Islet precursor cell (in vitro differentiated cells): ENCODE data around the gene TMPRSS6.
"Not testable (repeated sequence)": the region's sequence is repeated elsewhere in the genome, so short reads cannot be mapped to it uniquely, and the experiment has no call there.

Source experiments
- DNase-seq: peaks from one replicate; pipeline ENCODE4 v3.0.0-alpha.2; 2018

Gene TMPRSS6

DNA sequence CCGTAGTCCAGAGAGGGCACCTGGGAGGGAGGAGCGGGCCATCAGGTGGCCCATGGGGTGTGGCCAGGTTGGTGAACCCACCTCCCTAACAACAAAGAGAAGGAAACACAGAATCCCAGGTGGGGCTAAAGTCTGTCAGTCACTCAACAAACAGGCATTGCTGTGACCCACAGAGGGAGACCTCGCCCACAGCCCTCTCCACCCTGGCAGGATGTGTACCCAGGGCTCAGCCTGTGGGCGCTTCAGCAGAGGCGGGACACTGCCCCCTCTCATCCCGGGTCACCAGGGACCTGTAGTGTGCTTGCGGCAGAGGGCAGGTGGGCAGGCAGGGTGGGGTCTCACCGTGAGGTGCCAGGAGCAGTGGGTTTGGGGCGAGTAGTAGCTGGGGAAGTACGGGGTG, 25.1 kb downstream of the TMPRSS6 start:
- DNase-seq, result no peak

DNA sequence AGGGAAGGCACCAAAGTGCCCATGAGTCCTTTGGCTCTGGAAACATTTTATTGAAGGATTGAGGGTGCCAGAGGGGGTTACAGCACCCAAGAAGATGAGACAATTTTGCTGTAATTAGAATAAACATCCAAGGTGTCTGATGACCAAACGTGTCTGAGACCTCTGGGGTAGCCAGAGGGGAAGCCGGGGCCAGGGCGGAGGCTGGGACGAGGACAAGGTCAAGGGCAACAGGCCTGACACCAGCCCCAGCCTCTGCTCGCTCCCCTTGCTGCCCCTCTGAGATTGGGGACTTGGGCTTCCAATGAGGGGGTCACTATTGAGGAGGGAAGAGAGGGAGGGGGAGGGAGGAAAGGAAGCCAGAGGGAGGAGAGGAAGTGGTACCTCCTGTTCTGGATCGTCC, 25.6 kb downstream of the TMPRSS6 start:
- no peak for DNase-seq

DNA sequence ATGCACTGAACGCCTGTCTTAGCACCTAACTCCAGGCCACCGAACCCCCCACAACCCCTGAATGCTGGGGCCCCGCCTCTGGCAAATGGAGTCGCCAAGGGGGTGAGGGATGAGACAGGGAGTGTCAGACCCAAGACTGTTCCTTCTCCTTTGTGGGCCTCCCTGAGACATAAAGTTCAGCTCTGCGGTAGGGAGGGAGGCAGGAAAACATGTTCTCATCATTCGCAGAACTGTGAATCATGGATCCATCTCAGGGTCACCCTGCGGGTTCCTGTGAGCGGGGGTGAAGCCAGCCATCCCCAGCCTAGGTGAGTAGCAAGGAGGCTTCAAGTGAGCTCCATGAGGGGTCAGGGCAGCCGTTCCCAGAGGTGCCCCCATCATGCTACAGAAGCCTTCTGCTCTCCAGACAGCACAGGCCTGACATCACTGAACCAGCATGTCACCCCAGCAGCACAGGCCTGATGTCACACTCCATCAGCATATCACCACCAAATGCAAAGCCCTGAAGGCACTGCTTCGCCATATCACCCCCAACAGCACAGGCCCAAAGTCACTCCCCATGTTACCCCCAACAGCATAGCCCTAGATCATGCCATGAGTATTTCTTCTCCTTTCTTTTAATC, 27.2 kb downstream of the TMPRSS6 start:
- DNase-seq, result no peak

DNA sequence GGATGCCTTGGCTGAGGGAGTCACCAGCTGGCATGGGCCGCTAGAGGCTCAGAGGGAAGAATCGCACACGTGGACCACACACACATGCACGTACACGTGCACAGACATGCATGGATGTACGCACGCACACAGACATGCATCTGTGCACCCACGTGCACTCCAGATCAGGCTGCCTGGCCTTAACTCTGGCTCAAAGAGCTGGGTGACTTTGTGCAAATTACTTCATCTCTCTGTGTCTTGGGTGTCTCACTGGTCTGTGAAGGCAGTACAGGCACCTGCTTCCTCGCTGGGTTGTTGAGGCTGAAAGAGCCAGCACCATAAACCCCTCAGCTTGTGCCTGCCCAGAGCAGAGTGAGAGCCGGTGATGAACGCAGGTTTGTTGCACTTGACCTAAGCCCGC, 28.7 kb downstream of the TMPRSS6 start:
- no peak for DNase-seq

DNA sequence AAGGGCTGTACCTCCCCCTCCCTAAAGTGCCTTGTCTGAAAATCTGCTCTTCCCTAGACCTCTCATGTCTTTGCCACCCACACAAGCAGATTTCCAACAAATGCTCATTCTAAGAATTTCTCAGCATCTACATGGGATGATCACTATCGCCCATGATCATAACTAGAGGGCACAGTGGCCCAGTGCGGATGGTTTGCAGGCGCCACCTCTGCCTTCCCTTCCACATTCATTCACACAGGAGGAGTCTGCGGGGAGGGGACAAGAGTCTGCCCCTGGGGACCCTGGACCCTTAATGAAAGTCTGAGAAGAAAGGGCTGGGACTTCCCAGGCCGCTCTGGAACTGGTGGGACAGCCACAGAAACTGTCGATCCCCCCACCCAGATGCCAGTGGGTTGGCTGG, 29.1 kb downstream of the TMPRSS6 start:
- DNase-seq, result no peak

DNA sequence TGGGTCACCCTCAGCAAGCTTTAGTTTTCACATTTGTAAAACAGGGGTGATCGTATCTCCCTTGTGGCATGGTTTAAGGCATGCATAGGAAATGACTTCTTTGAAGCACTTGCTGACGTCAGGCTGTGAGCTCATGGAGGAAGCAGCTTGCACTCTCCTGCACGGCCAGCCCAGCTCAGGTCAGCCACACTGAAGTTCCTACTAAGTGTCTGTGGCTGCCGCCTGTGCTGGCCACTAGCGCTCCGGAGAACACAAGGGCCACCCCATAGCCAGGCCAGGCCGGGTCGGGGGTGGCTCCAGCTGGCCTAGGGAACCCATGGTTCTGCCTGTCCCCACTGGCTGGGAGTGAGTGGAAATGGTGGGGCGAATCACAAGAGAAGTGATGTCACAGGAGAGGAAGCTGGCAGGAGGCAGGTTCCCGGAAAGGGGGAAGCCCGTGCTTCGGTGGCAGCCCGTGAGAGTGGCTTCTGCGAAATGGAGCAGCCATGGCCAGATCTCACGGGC, 29.8 kb downstream of the TMPRSS6 start:
- peak; percentile 67 for DNase-seq

DNA sequence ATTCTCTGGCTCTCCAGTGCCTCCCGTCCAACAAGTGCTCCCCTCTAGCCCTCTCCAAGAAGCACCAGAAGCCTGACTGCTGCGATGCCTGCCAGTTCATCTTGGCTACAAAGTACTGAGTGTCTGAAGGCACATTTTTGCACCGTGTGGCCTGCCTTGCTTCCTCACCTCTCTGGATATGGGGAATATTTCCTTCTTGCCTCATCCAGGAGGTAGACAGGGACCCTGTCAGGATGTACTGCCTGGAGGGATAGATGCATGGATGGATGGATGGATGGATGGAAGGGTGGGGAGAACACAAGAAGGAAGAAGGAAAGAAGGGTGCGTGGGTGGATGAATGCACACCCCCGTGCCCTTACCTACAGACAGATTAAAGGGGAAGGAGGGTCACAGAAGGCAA, 30.4 kb downstream of the TMPRSS6 start:
- DNase-seq, result no peak

DNA sequence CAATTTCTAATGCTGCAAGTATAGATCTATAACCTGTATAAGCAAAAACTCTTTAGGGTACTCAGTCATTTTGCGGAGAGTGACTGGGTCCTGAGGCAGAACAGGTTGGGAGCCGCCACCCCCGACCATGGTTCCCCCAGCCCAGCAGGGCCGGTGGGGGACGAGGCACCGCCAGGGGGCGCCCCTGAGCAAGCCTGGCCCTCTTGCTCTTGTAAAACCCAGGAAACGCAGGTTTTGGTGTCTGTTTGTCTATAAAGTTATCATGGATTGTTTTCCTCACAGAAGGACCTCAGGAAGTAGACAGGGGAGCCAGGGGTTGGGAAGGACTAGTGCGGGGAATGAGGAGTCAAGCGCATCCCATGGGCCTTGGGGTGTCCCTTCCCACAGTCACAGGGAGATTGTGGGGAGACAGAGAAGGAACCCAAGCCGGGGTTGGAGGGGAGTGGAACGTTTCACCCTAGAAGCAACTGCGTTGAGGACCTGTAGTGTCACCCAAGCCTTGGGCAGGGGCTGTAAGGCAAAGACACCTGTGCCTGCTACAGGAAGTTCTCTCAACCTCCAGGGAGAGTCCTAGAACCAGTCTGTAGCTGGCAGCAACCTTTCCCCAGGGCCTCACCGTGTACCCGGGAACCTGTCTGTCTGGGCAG, 31.6 kb downstream of the TMPRSS6 start:
- DNase-seq, result peak; percentile 77

DNA sequence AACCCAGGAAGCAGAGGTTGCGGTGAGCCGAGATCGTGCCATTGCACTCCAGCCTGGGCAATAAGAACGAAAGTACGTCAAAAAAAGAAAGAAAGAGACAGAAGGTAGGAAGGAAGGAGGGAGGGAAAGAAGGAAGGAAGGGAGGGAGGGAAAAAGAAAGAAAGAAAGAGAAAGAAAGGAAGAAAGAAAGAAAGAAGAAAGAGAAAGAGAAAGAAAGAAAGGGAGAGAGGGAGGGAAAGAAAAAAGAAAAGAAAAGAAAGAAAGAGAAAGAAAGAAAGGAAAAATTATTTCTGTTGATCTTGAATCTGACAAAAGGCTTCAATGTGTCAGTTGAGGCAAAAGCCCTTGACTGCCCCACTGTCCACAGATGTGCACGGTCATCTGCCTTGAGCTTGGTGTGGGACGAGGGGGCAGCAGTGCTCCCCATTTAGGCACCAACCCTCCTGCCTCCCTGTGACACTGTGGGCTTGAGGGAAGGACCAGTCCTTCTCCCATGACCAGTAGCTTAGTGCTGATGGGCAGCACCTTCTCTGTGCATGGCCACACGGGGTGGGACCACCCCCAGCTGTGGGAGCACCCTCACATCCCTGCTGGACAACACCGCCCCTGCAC, 33.6 kb downstream of the TMPRSS6 start:
- DNase-seq, result no peak

DNA sequence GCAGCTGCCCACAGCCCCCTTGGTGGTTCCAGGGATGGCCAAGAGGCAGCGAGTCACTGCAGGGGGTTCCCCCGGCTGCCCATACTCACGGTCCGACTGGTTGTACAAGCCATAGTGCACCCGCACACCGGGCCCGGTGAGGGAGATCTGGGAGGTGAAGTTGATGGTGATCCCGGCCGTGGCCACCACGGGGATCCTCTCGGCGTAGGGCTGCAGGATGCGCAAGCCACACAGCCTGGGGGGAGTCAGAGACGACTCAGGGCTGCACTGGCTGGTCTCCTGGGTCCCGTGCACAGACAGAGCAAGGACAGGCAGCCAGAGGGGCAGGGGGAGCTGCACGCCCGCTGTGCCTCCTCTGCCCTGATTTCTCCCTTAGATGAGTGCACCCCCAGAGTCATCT, 34.5 kb downstream of the TMPRSS6 start:
- no peak for DNase-seq

DNA sequence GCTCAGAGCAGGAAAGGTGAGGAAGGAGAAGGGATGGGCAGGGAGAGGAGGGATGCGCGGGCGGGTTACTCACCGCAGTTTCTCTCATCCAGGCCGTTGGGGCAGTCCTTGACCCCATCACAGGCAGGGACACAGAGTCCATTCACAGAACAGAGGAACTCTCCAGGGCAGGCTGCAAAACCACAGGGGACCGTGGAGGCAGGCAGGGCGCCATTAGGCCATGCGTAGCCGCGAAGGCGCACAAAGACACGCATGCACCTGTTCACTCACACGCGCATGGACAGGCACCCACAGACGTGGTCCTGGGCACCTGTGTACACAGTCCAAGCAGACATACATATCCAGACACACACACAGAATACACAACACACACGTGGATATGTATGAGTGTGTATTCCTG, 35.0 kb downstream of the TMPRSS6 start:
- no peak for DNase-seq

DNA sequence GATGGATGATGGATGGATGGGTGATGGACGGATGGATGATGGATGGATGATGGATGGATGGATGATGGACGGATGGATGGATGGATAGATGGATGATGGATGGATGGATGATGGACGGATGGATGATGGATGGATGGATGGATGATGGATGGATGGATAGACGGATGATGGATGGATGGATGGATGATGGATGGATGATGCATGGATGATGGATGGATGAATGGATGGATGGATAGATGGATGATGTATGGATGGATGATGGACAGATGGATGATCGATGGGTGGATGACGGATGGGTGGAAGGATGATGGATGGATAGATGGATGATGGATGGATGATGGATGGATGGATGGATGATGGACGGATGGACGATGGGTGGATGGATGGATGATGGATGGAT, 36.8 kb downstream of the TMPRSS6 start:
- no peak for DNase-seq

DNA sequence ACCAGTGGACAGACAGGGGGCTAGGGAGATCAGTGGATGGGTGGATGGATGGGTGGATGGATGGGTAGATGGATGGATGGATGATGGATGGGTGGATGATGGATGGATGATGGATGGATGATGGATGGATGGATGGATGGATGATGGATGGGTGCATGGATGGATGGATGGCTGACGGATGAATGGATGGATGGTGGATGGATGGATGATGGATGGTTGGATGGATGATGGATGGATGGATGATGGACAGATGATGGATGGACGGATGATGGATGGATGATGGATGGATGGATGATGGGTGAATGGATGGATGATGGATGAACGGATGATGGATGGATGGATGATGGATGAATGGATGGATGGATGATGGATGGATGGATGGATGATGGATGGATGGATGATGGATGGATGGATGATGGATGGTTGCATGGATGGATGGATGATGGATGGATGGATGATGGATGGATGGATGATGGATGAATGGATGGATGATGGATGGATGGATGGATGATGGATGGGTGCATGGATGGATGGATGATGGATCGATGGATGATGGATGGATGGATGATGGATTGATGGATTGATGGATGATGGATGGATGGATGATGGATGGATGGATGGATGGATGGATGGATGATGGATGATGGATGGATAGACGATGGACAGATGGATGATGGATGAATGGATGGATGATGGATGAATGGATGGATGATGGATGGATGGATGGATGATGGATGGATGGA, 37.5 kb downstream of the TMPRSS6 start:
- DNase-seq, result not testable (repeated sequence)

DNA sequence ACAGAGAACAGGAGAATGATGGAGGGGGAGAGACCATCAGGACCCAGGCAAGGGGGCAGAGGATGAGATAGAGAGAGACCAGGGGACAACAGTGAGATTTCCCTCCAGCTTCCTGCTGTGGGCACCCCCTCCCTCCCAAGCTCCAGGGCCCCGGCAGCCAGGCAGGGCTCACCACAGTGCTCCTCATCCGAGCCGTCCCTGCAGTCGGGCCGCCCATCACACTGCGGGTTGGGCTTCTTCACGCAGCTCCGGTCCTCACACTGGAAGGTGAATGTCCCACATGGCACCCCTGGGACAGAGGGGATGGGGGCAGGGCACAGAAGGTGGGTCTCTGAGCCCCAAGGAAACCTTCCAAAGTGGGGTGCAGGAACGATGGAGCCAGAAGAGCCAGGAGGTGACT, 38.8 kb downstream of the TMPRSS6 start:
- no peak for DNase-seq

DNA sequence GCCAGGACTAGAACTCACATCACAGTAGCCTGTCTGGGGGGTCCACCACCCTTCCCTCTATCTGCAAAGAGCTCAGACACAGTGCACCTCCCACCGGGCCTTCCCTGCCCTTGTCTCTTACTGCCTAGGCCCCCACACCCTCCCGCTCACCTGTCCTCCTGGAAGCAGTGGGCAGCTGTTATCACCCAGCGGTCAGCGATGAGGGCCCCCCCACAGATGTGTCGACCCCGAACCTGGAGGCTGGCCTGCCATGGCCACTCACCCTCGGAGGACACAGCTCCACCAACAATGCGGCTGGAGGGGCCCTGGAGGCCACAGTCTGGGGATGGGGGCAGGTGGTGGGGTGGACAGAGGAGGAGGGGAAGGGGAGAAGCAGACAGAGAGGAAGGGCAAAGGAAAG, 39.2 kb downstream of the TMPRSS6 start:
- no peak for DNase-seq

DNA sequence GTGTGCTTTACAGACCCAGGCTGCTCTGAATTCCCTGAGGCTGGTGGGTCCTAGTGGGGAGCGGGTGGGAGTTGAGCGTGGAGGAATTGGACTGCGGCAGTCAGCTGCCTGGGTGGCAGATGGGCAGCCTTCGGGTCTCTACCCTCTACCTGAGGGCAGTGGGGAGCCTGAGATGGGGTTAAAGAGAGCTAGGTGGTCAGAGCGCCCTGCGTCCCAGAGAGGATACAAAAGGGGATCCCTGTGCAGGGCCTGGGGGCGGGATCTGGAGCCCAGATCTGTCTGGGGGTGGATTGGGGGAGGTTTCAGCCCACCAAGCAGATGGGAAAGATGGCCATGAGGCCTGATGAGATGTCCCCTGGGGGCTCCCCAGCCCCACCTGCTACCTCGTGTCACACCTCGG, 39.8 kb downstream of the TMPRSS6 start:
- DNase-seq, result no peak

DNA sequence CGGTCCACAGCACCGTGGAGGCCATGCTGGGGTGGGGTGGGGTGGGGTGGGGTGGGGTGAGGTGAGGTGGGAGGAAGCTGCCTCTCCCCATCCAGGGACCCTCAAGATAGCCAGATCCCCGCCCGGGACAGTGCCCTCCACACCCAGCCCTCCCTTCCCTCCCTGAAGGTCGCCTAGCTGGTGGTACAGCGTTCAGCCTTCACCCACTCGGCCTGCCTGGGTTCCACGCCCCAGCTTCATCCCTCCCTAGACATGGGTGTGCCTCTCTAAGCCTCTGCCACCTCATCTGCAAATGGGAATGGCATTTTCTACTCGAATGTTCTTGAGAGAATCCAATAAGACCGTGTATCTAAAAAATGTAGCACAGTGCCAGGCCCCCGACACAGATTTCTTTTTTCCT, 40.2 kb downstream of the TMPRSS6 start:
- DNase-seq, result no peak

DNA sequence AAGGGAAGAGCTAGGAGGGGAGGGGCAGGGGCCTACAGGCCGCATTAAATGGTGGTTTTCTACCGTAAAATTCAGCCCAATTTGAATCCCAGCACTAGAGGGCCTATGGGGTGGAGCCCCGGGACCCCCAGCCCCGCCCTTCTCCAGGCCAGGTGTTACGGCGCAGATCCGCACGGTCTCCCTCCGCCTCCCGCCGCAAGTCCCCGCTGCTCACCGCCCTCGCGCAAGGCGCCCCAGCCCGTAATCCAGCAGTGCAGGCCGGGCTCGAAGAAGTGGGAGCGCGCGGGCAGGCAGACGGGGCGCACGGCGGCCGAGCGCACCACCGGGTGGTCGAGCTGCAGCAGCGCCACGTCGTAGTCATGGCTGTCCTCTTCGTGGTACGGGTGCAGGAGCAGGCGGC, 40.7 kb downstream of the TMPRSS6 start:
- no peak for DNase-seq

DNA sequence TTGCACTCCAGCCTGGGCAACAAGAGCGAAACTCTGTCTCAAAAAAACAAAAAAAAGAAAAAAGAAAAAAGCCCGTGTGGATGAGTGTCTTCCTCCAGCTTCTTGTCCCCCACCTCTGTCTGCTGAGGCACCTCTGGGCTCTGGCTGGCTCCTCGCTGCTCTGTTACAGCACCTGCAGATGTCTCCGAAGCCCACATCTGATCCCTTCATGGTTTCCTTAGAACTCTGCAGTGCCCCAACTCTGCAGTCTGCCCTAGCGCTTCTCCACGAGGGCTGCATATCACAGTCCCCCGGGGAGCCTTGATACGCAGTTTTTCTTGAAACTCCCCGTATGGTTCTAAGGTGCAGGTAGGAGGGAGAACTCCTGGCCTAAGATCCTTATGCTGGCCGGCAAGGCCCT, 42.1 kb downstream of the TMPRSS6 start:
- no peak for DNase-seq

DNA sequence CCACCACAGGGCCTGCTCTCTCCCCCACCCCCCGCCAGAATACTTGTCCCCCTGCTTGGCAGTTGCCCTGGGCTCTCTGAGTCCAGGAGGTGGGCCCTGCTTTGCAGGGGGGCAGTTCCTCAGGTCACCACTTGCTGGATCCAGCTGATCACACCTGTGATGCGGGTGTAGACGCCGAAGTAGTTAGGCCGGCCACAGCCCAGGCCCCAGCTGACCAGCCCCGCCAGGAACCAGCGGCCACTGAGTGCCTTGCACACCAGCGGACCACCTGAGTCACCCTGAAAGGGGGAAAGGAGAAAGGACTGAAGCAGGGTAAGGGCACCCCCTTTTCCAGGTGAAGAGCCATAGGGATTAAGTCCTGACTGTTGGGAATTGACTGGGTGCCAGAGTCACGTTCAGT, 43.6 kb downstream of the TMPRSS6 start:
- no peak for DNase-seq

DNA sequence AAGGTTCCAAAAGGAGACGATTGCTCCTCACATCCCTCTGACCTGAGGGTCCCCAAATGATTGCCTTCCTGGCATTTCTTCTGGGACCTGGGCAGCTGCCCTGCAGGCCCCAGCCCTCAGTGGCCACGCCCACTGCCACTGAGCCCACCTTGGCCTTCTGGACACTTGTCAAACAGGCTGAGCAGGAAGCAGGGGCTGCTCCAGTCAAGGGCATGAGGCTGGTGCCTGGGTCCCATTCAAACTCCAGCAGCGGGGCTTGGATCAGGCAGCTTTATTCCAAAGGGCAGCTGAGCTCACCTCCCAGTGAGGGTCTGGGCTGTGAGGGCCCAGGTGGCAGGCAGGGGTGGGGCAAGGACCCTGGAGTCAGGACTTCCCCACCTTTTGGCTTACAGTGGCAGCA, 44.3 kb downstream of the TMPRSS6 start:
- no peak for DNase-seq

DNA sequence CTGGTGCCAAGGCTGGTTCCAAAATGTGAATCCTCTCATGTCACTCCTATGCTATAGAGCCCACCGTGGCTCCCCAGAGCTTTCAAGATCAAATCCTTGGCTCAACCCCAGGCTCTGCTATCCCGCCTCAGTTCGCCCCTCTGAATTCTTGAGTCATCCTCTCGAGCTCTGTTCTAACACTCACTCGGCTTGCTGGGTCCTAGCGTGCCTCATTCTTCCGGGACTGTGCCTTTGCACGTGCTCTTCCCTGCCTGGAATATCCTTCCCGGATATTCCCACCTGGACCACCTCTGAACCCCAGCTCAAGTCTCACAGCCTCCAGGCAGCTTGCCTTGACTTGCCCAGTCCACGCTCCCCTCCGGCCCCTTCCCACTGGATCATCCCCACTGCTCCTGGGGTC, 45.0 kb downstream of the TMPRSS6 start:
- no peak for DNase-seq

DNA sequence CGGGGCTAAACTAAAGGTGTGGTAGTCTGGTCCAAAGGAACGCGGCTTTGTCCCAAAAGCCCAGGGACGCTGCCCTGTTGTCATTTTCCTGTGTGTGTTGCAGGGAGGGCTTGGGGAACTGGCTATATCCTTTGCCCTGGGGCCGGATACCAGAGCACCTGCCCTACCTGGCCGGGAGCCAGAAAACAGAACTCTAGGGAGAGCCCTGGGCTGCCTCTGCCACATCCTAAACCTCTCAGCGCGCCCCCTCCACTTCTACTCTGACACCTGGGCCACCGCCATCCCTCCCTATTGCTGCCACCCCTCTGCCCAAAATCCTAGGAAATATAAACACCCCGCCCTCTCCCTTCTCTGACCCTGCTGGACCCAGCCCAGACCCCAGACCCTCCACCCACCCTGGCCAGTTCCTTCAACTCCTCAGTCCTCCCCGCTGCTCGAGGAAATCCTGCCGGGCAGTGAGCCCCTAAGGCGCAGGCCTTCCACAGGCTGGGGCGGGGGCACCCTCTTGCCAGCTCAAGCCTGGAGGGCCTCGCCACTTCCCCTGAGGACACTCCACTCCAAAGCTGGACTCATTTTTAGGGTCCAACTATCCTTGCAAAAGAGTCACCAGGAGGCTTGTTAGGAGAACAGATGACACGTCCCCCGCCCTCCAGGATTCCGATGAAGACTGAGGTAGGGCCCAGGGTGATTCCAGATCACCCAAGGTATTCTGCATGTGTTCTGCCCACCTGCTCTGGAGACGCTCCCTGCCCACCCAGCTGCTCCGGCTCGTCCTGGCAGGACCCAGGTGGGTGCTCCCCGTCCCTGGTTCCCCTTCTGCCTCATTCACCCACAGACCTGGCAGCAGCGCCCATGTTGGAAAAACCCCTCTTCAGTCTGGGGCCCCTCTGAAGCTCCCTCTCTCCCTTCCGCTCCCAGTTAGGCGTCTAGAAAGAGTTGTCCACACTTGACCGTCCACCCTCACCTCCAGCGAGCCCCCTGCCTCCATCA, 45.8 kb downstream of the TMPRSS6 start:
- DNase-seq, result no peak
